Measurements from ENCODE around the gene MAP2K2. TPM values are rescaled to one million over a fixed set of nuclear protein-coding genes. Genes with fewer than 3 reads are reported as not detected.

Gene MAP2K2
- total and polyA plus RNA-seq, 9 of the 15 experiments (the other 6 are each of a cell fraction or from before 2014, with no cell fraction given): 1.0 to 151 (median 58.3) TPM

DNA sequence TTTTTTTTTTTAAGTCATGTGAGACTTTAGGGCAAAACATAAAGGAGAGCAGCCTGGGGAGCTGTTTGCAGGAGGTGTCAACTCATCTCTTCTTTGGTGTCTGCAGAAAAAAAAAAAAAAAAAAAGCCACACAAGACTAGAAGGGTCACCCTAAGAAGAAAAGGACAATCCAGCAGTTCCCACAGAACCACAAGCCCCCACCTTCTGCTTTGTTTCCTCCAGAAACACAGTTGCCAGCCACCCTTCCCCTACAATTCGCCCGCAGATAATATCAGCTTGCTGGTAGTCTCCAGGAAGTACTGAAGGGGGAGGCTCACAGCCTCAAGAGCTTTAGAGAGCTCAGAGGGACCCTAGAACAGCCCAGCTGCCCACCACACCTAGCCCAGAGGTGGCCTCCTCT lies 34.9 kb downstream of the MAP2K2 start (continued):
- TF ChIP-seq, protein P1, sequence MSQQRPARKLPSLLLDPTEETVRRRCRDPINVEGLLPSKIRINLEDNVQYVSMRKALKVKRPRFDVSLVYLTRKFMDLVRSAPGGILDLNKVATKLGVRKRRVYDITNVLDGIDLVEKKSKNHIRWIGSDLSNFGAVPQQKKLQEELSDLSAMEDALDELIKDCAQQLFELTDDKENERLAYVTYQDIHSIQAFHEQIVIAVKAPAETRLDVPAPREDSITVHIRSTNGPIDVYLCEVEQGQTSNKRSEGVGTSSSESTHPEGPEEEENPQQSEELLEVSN (IDR thresholded peaks at IDR 0.05; ENCODE audit: borderline replicate concordance in 1 of 2, extremely low read depth in 1 of 2, insufficient read depth in 1 of 2, insufficient read length in 1 of 2, low read depth in 1 of 2, low read length in 1 of 2, poor library complexity in 1 of 2, severe bottlenecking in 1 of 2): no peak

DNA sequence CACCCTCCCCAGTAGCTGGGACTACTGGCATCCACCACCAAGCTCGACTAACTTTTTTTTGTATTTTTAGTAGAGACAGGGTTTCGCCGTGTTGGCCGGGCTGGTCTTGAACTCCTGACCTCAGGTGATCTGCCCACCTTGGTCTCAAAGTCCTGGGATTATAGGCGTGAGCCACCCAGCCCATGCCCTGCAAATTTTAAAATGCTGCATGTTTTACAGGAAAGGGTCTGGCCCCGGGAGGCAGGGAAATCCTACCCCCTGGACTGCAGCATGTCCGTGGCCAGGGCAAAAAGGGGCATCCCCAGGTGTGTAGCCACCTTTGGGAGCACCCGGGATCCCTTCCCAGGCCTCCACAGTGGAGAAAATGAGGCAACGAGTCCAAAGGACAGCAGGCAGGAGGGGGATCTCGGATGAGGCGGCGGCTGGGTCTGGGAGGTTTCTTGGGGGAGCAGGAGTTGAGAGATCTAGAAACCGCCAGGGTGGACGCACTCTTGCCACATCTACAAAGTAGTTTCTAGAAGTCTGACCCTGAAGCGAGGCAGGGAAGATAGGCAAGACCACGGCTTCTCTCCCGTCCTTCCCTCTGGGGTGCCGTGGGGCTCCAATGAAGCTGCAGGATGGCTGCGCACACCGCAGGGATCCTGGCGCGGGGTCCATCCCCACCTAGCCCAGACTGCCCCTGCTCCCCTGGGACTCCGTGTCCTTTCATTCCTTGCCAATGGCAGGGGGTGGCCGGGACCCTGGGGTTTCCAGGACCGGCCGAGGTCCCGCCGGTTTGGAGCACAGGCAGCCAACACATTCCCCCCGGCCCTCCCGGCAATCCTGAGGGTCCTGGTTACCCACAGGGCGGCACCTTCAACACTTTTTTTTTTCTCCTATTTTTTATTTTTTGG lies 35.9 kb downstream of the MAP2K2 start:
- peak overlapping the region in 1 of 2 experiments; percentile 75; a peak in 2 of 4 replicates for H3K9ac ChIP-seq (ENCODE audit: insufficient read depth in 1 of 2, low read depth in 2 of 2, low read length in 2 of 2)
- H3K27me3 ChIP-seq (ENCODE audit: control insufficient read depth in 2 of 2, insufficient read depth in 2 of 2, low read length in 2 of 2): no peaks in the 10 kb centered on the region
- no peak overlapping the region for H3K27ac ChIP-seq (ENCODE audit: extremely low read depth, low read depth, low read length)
- FAIRE-seq (no peak), ATAC-seq (peak; percentile 7; the same call in 1 of the 3 replicates), DNase-seq (ENCODE audit: extremely low read depth in 1 of 4, low spot score in 3 of 4) (no peak)
- no peaks in the 10 kb centered on the region for H4K20me1 ChIP-seq (replicated peaks; ENCODE audit: control insufficient read depth, insufficient read depth, low read length)
- WGBS (ENCODE audit: insufficient coverage, low coverage, missing lambda C conversion rate): 87% methylated on average over 29 of the region's 31 CpGs
- H3K79me2 ChIP-seq (ENCODE audit: control insufficient read depth, insufficient read depth, low read length): no peaks in the 10 kb centered on the region
- no peaks in the 10 kb centered on the region for H3K9me3 ChIP-seq (replicated peaks; ENCODE audit: control insufficient read depth, insufficient read depth, low read depth, low read length)
- no peak overlapping the region for H3K4me3 ChIP-seq
- ChIA-PET POLR2A (interaction anchor here (1.3 to 1.4 kb wide), 2 partner anchors 11 to 103 kb away, joined by 4 to 8 read pairs; partner anchors contain the start of gene EEF2), CTCF (ENCODE audit: low intra/inter-chr PET ratio) (no interaction called here)
- intact Hi-C loops (cut with micrococcal nuclease) (no loop called here), in situ Hi-C loops (cut with MboI) (no loop called here)
- H3K4me2 ChIP-seq (ENCODE audit: insufficient read depth, low read length): no peak overlapping the region
- H3K4me1 ChIP-seq (replicated peaks in 1 of 2; ENCODE audit: control insufficient read depth in 2 of 2, insufficient read depth in 2 of 2, low read length in 2 of 2): peaks cover 6 to 58% of the 10 kb centered on the region in 2 experiments; a peak in 4 of 5 replicates
- peaks cover 28% of the 10 kb centered on the region; the same call in 1 of the 3 replicates for H3K36me3 ChIP-seq (ENCODE audit: control insufficient read depth, insufficient read depth, low read length)
- BruUV-seq (replicated peaks): no TSS peak
- no peaks in the 10 kb centered on the region for H3K9me1 ChIP-seq (ENCODE audit: control insufficient read depth, insufficient read depth, low read length)
- no peak overlapping the region for H2AFZ ChIP-seq (ENCODE audit: low read depth, low read length)
- TF ChIP-seq DACH1 (IDR thresholded peaks at IDR 0.05; ENCODE audit: partially characterized antibody): no peak
- no peak for TF ChIP-seq ZNF589 (CRISPR knock-in tag; IDR thresholded peaks at IDR 0.05; ENCODE audit: low read depth)
- TF ChIP-seq ZNF644 (tag; IDR thresholded peaks at IDR 0.05; ENCODE audit: low read depth): no peak
- peak; percentile 60 for TF ChIP-seq RBM22 (IDR thresholded peaks at IDR 0.05; ENCODE audit: low read depth, low read length, poor library complexity, severe bottlenecking)
- no peak for TF ChIP-seq XRCC4 (IDR thresholded peaks at IDR 0.05; ENCODE audit: extremely low read depth, insufficient read depth, insufficient read length)
- TF ChIP-seq POLR2G (IDR thresholded peaks at IDR 0.05; ENCODE audit: low read depth, low read length): peak; percentile 59
- TF ChIP-seq ERF (CRISPR knock-in tag; IDR thresholded peaks at IDR 0.05): no peak
- TF ChIP-seq IRF2 (CRISPR knock-in tag; IDR thresholded peaks at IDR 0.05): no peak
- no peak for TF ChIP-seq ZNF316 (IDR thresholded peaks at IDR 0.05)
- TF ChIP-seq PTBP1 (IDR thresholded peaks at IDR 0.05; ENCODE audit: low read depth, low read length): peak; percentile 97
- TF ChIP-seq, protein P2, sequence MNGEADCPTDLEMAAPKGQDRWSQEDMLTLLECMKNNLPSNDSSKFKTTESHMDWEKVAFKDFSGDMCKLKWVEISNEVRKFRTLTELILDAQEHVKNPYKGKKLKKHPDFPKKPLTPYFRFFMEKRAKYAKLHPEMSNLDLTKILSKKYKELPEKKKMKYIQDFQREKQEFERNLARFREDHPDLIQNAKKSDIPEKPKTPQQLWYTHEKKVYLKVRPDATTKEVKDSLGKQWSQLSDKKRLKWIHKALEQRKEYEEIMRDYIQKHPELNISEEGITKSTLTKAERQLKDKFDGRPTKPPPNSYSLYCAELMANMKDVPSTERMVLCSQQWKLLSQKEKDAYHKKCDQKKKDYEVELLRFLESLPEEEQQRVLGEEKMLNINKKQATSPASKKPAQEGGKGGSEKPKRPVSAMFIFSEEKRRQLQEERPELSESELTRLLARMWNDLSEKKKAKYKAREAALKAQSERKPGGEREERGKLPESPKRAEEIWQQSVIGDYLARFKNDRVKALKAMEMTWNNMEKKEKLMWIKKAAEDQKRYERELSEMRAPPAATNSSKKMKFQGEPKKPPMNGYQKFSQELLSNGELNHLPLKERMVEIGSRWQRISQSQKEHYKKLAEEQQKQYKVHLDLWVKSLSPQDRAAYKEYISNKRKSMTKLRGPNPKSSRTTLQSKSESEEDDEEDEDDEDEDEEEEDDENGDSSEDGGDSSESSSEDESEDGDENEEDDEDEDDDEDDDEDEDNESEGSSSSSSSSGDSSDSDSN (IDR thresholded peaks at IDR 0.05; ENCODE audit: borderline replicate concordance in 1 of 2, low read depth in 2 of 2, low read length in 2 of 2): no peak
- TF ChIP-seq SRSF9 (IDR thresholded peaks at IDR 0.05; ENCODE audit: borderline replicate concordance, low read depth, low read length): no peak
- no peak for TF ChIP-seq BRCA1 (IDR thresholded peaks at IDR 0.05)
- TF ChIP-seq BRCA1 (CRISPR knock-in tag; IDR thresholded peaks at IDR 0.05): no peak
- TF ChIP-seq ZNF174 (CRISPR knock-in tag; IDR thresholded peaks at IDR 0.05): no peak
- no peak for TF ChIP-seq KLF1 (tag; IDR thresholded peaks at IDR 0.05)
